HL-60 (cell line): ENCODE measurements around the gene GTF3C5.
"Not testable (repeated sequence)": the region's sequence is repeated elsewhere in the genome, so short reads cannot be mapped to it uniquely, and the experiment has no call there.

ENCODE experiments used
- DNase-seq, 2 experiments: peaks; one replicate each; pipeline ENCODE4 v3.0.0-alpha.2; 2010 to 2020; ENCODE audit warnings: low read depth in 1 of 2, low spot score in 1 of 2
- H3K27ac ChIP-seq: fragments of 250-450 bp; sonication (Bioruptor Pico); replicated peaks from 2 replicates; pipeline ENCODE4 v1.5.1; 2020; ENCODE audit warnings: mild to moderate bottlenecking, moderate library complexity
- H3K27me3 ChIP-seq: fragments of 250-450 bp; sonication (Bioruptor Pico); 2 replicates; pipeline ENCODE4 v1.5.1; 2021; ENCODE audit warnings: mild to moderate bottlenecking, moderate library complexity; ENCODE audit not compliant: insufficient read depth, poor library complexity, severe bottlenecking
- H3K4me3 ChIP-seq: replicated peaks from 2 replicates; pipeline ENCODE4 v1.5.1; 2011; ENCODE audit warnings: mild to moderate bottlenecking, control low read depth, low read length; ENCODE audit not compliant: insufficient read depth
- GABPA ChIP-seq: IDR thresholded peaks from 2 replicates; pipeline ENCODE4 v1.6.1; 2012; ENCODE audit warnings: low read depth
- POLR2AphosphoS5 ChIP-seq: IDR thresholded peaks from 2 replicates; pipeline ENCODE4 v1.6.1; 2012; ENCODE audit warnings: low read depth
- SPI1 ChIP-seq: IDR thresholded peaks from 2 replicates; pipeline ENCODE4 v1.6.1; 2012; ENCODE audit warnings: low read depth, mild to moderate bottlenecking, borderline replicate concordance
- TF ChIP-seq, protein P1 (sequence below): IDR thresholded peaks from one replicate; pipeline ENCODE4 v1.5.1; 2011; ENCODE audit warnings: low read length, control low read depth, inconsistent platforms; ENCODE audit not compliant: insufficient read depth
- TF ChIP-seq, protein P2 (sequence below): IDR thresholded peaks from 2 replicates; pipeline ENCODE4 v1.6.1; 2012; ENCODE audit warnings: low read depth; ENCODE audit not compliant: insufficient replicate concordance

Gene GTF3C5

DNA sequence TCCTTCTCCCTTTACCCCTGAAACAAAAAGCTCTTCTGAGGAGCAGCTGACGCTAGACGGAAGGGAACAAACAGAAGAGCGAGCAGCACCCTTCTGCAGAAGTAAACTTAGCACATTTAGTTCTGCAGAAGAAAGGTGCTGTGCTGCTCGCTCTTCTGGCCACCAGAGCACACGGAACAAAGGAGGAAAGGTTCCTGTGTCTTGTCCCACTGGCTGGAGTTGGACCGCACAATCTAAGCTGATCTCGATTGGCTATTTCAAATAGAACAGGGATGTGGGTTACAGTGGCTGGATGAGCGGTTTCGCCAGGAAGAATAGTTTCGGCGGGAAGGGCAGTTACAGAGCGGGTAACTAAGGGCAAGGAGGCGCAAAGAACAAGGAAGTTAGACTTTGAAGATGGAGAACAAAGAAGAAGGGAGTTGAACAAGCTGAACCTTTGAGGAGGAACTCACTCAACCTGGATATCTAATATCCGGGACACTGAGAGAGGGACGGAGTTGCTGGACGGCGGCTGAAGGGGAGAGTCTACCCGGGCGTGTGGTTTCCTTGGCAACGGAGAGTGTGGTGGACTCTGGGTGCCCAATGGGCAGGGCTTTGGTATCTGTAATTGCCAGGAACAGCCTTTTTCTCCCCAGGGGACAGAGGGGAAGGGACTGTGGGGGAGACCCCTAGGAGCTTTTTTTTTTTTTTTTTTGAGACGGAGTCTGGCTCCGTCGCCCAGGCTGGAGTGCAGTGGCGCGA, 7.1 kb downstream of the GTF3C5 start:
- TF ChIP-seq, protein P1, sequence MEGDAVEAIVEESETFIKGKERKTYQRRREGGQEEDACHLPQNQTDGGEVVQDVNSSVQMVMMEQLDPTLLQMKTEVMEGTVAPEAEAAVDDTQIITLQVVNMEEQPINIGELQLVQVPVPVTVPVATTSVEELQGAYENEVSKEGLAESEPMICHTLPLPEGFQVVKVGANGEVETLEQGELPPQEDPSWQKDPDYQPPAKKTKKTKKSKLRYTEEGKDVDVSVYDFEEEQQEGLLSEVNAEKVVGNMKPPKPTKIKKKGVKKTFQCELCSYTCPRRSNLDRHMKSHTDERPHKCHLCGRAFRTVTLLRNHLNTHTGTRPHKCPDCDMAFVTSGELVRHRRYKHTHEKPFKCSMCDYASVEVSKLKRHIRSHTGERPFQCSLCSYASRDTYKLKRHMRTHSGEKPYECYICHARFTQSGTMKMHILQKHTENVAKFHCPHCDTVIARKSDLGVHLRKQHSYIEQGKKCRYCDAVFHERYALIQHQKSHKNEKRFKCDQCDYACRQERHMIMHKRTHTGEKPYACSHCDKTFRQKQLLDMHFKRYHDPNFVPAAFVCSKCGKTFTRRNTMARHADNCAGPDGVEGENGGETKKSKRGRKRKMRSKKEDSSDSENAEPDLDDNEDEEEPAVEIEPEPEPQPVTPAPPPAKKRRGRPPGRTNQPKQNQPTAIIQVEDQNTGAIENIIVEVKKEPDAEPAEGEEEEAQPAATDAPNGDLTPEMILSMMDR = no peak
- peak; percentile 44 for TF ChIP-seq GABPA
- peak; percentile 79 for TF ChIP-seq POLR2AphosphoS5
- TF ChIP-seq SPI1 = peak; percentile 15; the same call in 1 of the 2 replicates
- TF ChIP-seq, protein P2, sequence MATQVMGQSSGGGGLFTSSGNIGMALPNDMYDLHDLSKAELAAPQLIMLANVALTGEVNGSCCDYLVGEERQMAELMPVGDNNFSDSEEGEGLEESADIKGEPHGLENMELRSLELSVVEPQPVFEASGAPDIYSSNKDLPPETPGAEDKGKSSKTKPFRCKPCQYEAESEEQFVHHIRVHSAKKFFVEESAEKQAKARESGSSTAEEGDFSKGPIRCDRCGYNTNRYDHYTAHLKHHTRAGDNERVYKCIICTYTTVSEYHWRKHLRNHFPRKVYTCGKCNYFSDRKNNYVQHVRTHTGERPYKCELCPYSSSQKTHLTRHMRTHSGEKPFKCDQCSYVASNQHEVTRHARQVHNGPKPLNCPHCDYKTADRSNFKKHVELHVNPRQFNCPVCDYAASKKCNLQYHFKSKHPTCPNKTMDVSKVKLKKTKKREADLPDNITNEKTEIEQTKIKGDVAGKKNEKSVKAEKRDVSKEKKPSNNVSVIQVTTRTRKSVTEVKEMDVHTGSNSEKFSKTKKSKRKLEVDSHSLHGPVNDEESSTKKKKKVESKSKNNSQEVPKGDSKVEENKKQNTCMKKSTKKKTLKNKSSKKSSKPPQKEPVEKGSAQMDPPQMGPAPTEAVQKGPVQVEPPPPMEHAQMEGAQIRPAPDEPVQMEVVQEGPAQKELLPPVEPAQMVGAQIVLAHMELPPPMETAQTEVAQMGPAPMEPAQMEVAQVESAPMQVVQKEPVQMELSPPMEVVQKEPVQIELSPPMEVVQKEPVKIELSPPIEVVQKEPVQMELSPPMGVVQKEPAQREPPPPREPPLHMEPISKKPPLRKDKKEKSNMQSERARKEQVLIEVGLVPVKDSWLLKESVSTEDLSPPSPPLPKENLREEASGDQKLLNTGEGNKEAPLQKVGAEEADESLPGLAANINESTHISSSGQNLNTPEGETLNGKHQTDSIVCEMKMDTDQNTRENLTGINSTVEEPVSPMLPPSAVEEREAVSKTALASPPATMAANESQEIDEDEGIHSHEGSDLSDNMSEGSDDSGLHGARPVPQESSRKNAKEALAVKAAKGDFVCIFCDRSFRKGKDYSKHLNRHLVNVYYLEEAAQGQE = peak; percentile 48
- peak in 1 of 2 experiments; percentile 91 for DNase-seq
- Histone ChIP-seq H3K27me3 (no peaks in the 10 kb centered on the region), H3K27ac (peak overlapping the region; percentile 97), H3K4me3 (peak overlapping the region; percentile 20)

DNA sequence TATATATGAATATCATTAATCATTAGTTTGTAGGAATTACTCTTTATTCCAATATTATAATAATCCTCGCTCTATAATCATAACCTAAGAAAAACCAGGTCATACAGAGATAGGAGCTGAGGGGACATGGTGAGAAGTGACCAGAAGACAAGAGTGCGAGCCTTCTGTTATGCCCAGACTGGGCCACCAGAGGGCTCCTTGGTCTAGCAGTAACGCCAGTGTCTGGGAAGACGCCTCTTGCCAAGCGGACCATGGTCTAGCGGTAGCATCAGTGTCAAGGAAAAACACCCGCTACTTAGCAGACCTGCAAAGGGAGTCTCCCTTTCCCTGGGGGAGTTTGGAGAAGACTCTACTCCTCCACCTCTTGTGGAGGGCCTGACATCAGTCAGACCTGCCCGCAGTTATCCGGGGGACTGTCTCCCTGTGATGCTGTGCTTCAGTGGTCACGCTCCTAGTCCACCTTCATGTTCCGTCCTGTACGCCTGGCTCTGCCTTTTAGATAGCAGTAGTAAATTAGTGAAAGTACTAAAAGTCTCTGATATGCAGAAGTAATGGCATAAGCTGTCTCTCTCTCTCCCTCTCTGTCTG, 10.2 kb downstream of the GTF3C5 start:
- H3K27ac ChIP-seq, H3K27me3 ChIP-seq, H3K4me3 ChIP-seq: not testable (repeated sequence)
- TF ChIP-seq, protein P1 = peak; percentile 14
- DNase-seq = peak in 1 of 2 experiments; percentile 47

DNA sequence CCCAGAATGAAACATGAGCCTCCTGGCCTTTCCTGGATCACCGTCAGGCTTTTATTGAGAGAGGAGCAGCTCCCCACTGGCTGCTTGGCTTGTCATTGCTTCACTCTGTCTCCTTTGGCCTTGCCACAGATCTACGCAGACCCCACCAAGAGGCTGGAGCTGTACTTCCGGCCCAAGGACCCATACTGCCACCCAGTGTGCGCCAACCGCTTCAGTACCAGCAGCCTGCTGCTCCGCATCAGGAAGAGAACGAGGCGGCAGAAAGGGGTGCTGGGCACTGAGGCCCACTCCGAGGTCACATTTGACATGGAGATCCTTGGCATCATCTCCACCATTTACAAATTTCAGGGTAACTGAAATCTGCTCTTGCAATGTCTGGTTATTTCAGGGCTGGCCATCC, 11.2 kb downstream of the GTF3C5 start:
- H3K27ac ChIP-seq = no peak overlapping the region
- TF ChIP-seq SPI1 (no peak), POLR2AphosphoS5 (peak; percentile 19; the same call in 1 of the 2 replicates)
- H3K27me3 ChIP-seq = no peaks in the 10 kb centered on the region

DNA sequence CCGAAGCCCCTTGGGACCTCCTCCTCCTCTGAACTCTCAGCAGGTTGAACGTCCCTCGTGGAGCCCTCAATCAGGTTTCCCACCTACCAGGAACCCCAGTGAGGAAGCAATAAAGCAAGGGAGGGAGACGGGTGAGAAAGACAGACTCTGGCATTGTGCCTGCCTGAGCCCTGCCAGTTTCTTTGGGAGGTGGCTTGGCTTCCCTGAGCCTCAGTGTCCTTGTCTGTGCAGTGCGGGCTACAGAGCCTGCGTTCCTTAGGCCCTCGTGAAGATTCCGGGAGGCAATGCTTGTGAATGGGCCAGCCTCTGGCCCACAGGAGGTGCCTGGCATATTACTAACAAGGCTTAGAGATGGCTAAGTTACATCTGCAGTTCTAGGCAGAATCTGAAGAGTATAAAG, 11.9 kb downstream of the GTF3C5 start:
- DNase-seq = no peak
- H3K27me3 ChIP-seq = no peaks in the 10 kb centered on the region
- TF ChIP-seq POLR2AphosphoS5 = no peak; the same call in 1 of the 2 replicates
- TF ChIP-seq SPI1 = no peak
- TF ChIP-seq, protein P1 = no peak
- TF ChIP-seq, protein P2 = no peak
- no peak for TF ChIP-seq GABPA
- H3K4me3 ChIP-seq = no peak overlapping the region
- H3K27ac ChIP-seq = no peak overlapping the region

More for the DNA sequence above, 11.2 kb downstream of the GTF3C5 start:
- no peak for DNase-seq
- H3K4me3 ChIP-seq = no peak overlapping the region
